Upper lobe of right lung (tissue), 1 donor: ENCODE data around the gene STRBP. TPM values are rescaled to one million over a fixed set of nuclear protein-coding genes. Genes with fewer than 3 reads are reported as not detected.

Experiments
- ATAC-seq: fragments of 200-7000 bp; cut with Tn5 transposase; one replicate; pipeline ENCODE4 v1.9.1; 2020; ENCODE audit warnings: mild to moderate bottlenecking, moderate library complexity
- DNase-seq: peaks from one replicate; pipeline ENCODE4 v3.0.0-alpha.2; 2020
- H3K27ac ChIP-seq: fragments of 200-600 bp; one replicate; pipeline ENCODE4 v1.8.0; 2022
- H3K27me3 ChIP-seq: fragments of 200-600 bp; one replicate; pipeline ENCODE4 v1.8.0; 2022; ENCODE audit warnings: mild to moderate bottlenecking
- H3K36me3 ChIP-seq: fragments of 200-600 bp; one replicate; pipeline ENCODE4 v1.8.0; 2022
- H3K4me1 ChIP-seq: fragments of 200-600 bp; one replicate; pipeline ENCODE4 v1.8.0; 2022
- H3K4me3 ChIP-seq: fragments of 200-600 bp; one replicate; pipeline ENCODE4 v1.8.0; 2022; ENCODE audit warnings: mild to moderate bottlenecking
- H3K9me3 ChIP-seq: fragments of 200-600 bp; one replicate; pipeline ENCODE4 v1.8.0; 2022
- CTCF ChIP-seq: fragments of 200-600 bp; IDR thresholded peaks from one replicate; pipeline ENCODE4 v1.8.0; 2022; ENCODE audit warnings: antibody characterized with exemption
- intact Hi-C: fragments of 100-400 bp; cut with DNase I; formaldehyde crosslinking; loops from one replicate; pipeline ENCODE4 v1.11.0; 2022
- total RNA-seq: library from RNA; stranded (reverse); fragmentation: NEBNext Ultra II Directional; extraction: Animal tissue kit (Norgen Biotek cat#: 25700); gene quantifications from one replicate; pipeline ENCODE4 v1.2.1, GENCODE V29; 2021
- donor health status: DM: no; HTN: yes; CAD: no; lungs with severe emphysema.

Gene STRBP
- total RNA-seq, 1 donor from 2014 or later = 24.7 TPM

GRCh38 chr9:123263227-123263626, 5.2 kb downstream of the STRBP start:
- Histone ChIP-seq H3K9me3 (no peaks in the 10 kb centered on the region), H3K4me1 (no peaks in the 10 kb centered on the region), H3K27ac (no peak overlapping the region), H3K27me3 (no peaks in the 10 kb centered on the region), H3K4me3 (no peak overlapping the region), H3K36me3 (no peaks in the 10 kb centered on the region)
- intact Hi-C loops = no loop called here
- ATAC-seq (no peak), DNase-seq (no peak)
- TF ChIP-seq CTCF = no peak

GRCh38 chr9:123262338-123262737, 6.0 kb downstream of the STRBP start:
- TF ChIP-seq CTCF = no peak
- Histone ChIP-seq H3K36me3 (no peaks in the 10 kb centered on the region), H3K27ac (no peak overlapping the region), H3K4me3 (no peak overlapping the region), H3K4me1 (no peaks in the 10 kb centered on the region), H3K9me3 (no peaks in the 10 kb centered on the region), H3K27me3 (no peaks in the 10 kb centered on the region)
- intact Hi-C loops = no loop called here
- ATAC-seq (no peak), DNase-seq (no peak)

- H3K9me3 ChIP-seq = no peaks in the 10 kb centered on the region
- intact Hi-C loops = no loop called here
- H3K27ac ChIP-seq = no peak overlapping the region
- H3K4me1 ChIP-seq = no peaks in the 10 kb centered on the region
- TF ChIP-seq CTCF = no peak
- DNase-seq (no peak), ATAC-seq (no peak)
- H3K36me3 ChIP-seq = no peaks in the 10 kb centered on the region
- H3K27me3 ChIP-seq = no peaks in the 10 kb centered on the region
- H3K4me3 ChIP-seq = no peak overlapping the region
Measured at GRCh38 chr9:123261006-123261677, 7.2 kb downstream of the STRBP start.

GRCh38 chr9:123260340-123260739, 8.0 kb downstream of the STRBP start:
- no peaks in the 10 kb centered on the region for H3K9me3 ChIP-seq
- no peaks in the 10 kb centered on the region for H3K36me3 ChIP-seq
- DNase-seq = no peak
- no peak overlapping the region for H3K4me3 ChIP-seq
- no peak overlapping the region for H3K27ac ChIP-seq
- ATAC-seq = no peak
- no peaks in the 10 kb centered on the region for H3K4me1 ChIP-seq
- H3K27me3 ChIP-seq = no peaks in the 10 kb centered on the region
- intact Hi-C loops = no loop called here
- no peak for TF ChIP-seq CTCF

GRCh38 chr9:123257276-123257675, 11.1 kb downstream of the STRBP start:
- H3K9me3 ChIP-seq = no peaks in the 10 kb centered on the region
- no peaks in the 10 kb centered on the region for H3K4me1 ChIP-seq
- H3K27ac ChIP-seq = no peak overlapping the region
- H3K36me3 ChIP-seq = no peaks in the 10 kb centered on the region
- intact Hi-C loops = no loop called here
- no peak for DNase-seq
- TF ChIP-seq CTCF = no peak
- no peak for ATAC-seq
- no peak overlapping the region for H3K4me3 ChIP-seq
- no peaks in the 10 kb centered on the region for H3K27me3 ChIP-seq

- DNase-seq (no peak), ATAC-seq (no peak)
- no peak for TF ChIP-seq CTCF
- no peaks in the 10 kb centered on the region for H3K4me1 ChIP-seq
- H3K27ac ChIP-seq = no peak overlapping the region
- H3K27me3 ChIP-seq = no peaks in the 10 kb centered on the region
- no peaks in the 10 kb centered on the region for H3K9me3 ChIP-seq
- no peak overlapping the region for H3K4me3 ChIP-seq
- no peaks in the 10 kb centered on the region for H3K36me3 ChIP-seq
- intact Hi-C loops = no loop called here
Measured at GRCh38 chr9:123255718-123256117, 12.7 kb downstream of the STRBP start.
